Measurements from ENCODE around the gene ACTR1B.
"Not testable (repeated sequence)": the region's sequence is repeated elsewhere in the genome, so short reads cannot be mapped to it uniquely, and the experiment has no call there.

Gene ACTR1B

DNA sequence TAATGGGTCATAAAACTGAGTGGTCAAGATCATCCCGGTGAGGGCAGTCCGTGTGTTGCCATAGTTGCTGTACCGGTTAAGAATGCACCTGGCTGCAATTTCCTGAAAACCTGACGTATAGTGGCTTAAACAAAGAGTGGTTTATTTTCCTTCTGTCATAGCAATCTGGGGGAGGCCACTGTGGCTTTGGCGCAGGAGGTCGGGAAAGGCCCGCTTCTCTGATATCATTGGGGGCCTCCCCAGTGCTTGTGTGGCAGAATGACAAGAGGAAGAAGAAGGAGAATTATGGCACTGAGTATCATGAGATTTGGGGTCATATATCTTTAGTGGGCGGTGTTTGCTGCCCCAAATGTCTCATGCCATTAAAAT, 10.1 kb upstream of the ACTR1B start:
- TF ChIP-seq, protein P1, sequence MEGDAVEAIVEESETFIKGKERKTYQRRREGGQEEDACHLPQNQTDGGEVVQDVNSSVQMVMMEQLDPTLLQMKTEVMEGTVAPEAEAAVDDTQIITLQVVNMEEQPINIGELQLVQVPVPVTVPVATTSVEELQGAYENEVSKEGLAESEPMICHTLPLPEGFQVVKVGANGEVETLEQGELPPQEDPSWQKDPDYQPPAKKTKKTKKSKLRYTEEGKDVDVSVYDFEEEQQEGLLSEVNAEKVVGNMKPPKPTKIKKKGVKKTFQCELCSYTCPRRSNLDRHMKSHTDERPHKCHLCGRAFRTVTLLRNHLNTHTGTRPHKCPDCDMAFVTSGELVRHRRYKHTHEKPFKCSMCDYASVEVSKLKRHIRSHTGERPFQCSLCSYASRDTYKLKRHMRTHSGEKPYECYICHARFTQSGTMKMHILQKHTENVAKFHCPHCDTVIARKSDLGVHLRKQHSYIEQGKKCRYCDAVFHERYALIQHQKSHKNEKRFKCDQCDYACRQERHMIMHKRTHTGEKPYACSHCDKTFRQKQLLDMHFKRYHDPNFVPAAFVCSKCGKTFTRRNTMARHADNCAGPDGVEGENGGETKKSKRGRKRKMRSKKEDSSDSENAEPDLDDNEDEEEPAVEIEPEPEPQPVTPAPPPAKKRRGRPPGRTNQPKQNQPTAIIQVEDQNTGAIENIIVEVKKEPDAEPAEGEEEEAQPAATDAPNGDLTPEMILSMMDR (IDR thresholded peaks at IDR 0.05; ENCODE audit: control insufficient read depth, insufficient read depth, low read depth, low read length, missing control alignments): no peak
- no peak for DNase-seq (ENCODE audit: low read depth)
- no peak overlapping the region for H3K4me3 ChIP-seq (ENCODE audit: control insufficient read depth, low read depth, low read length)

DNA sequence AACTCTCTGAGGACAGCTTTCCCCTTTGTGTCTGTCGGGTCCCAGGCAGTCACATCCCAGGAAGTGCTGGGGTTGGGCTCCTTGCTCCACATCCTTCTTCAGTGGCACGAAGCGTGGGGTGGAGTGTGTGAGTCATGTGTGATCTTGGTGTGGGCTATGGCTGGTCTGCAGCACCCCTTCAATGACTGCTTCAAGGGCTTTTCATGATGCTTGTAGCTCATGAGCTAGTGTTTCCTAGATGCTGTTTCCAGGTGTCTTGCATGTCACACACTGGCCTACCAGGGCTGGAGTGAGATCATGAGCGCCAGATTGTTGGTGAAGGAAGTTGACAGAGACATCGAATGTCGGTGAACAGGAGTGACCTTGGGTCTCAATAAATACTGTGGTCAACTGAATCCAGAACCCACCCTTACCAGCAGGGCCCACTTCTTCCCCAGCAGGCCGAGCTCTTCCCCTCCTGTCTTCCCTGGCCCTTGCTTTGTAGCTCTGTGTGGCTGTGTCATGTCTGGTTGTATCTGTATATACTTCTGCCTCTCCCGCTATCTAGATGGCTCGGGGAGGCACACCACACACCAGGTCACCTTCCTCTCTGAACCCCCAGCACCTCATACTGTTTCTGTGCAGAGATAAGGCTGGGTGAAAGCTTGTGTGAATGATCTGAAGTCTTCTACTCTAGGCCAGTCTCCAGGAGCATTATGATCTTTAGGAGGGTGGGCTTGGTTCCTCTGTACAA, 9.5 kb upstream of the ACTR1B start:
- no peak overlapping the region for H3K4me3 ChIP-seq (ENCODE audit: control insufficient read depth, low read depth, low read length)
- TF ChIP-seq, protein P1 (IDR thresholded peaks at IDR 0.05; ENCODE audit: control insufficient read depth, insufficient read depth, low read depth, low read length, missing control alignments): no peak
- no peak for DNase-seq (ENCODE audit: low read depth)

DNA sequence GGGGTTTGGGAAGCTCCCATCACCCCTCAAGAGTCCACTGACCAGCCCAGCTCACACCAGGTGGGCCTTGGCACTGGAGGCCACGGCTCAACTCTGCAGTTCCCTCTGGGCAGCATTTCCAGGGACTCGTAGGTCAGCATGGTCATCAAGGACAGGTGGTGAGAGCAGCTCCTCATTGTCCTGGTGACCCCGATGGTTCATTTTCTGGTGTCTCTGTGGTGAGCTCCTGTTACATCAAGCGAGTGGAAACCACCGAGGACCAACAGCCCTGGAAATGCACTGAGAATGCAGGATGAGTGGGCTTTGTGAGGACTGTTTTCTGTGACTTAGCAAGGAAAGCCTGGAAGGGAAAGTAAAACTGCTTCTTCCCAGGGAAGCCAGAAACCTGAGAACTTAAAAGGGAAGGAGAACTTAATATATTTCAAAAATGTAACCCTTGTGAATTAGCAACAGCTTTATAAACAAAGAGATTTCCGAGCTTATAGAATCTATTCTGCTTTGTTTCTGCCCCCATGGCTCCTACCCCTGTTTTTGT, 8.8 kb upstream of the ACTR1B start:
- not testable (repeated sequence) for DNase-seq (ENCODE audit: low read depth); H3K4me3 ChIP-seq (ENCODE audit: control insufficient read depth, low read depth, low read length)

DNA sequence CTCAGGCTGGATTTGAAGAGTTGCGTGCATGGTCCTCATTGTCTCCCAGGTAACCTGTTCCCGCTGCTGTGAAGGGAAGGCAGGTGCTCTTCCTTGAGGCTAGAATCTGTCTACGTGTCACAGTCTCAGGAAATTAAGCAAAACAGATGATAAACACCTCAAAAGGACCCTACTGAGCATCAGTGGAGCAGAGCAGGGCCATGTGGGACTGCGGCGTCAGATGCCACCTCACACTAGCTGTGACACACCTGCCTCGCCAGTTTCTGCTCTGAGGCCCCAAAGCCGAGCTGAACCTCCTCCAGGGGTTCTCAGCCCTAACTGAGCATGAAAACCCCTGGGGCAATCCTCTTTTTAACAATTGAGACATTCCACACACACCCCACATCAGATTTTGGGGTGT, 7.7 kb upstream of the ACTR1B start:
- no peak for DNase-seq (ENCODE audit: low read depth)

DNA sequence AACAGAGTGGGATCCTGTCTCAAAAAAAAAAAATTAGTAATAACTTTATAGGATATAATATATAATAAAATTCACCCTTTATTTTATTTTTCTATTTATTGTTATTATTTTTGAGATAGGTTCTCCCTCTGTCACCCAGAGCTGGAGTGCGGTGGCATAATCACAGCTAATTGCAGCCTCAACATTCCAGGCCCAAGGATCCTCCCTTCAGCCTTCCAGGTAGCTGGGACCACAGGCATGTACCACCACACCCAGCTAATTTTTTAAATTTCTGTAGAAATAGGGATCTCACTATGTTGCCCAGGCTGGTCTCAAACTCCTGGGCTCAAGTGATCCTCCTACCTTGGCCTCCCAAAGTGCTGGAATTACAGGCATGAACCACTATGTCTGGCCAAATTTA, 6.6 kb upstream of the ACTR1B start:
- H3K4me3 ChIP-seq (ENCODE audit: control insufficient read depth, low read depth, low read length): no peak overlapping the region
- DNase-seq (ENCODE audit: low read depth): no peak
- TF ChIP-seq, protein P1 (IDR thresholded peaks at IDR 0.05; ENCODE audit: control insufficient read depth, insufficient read depth, low read depth, low read length, missing control alignments): no peak

More for the DNA sequence above, 7.7 kb upstream of the ACTR1B start:
- TF ChIP-seq, protein P1 (IDR thresholded peaks at IDR 0.05; ENCODE audit: control insufficient read depth, insufficient read depth, low read depth, low read length, missing control alignments): no peak
- no peak overlapping the region for H3K4me3 ChIP-seq (ENCODE audit: control insufficient read depth, low read depth, low read length)

DNA sequence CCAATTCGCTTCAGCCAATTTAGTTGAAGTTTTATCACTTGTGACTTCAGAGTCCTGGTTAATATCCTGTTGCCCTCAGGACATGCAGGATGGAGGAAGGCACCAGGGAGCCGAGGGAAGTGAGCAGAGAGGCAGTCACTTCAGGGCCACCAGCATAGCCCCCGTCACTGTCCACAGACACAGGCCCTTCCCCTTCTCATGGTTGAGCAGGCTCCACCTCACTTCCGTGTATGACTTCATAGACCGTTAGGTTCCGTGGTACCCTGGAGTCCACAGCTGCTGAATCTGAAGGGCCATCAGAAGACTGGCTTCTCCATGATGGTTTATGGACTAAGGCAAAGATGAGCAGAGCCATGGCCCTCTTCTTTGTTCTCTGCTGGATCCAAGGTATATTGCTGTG, 5.6 kb upstream of the ACTR1B start, which contains the start of gene C2orf92:
Gene C2orf92, plus strand, starts transcription at position 266 of the 400 bp plus-strand sequence. Its CDS starts 76 bp downstream, at position 342.
- H3K4me3 ChIP-seq (ENCODE audit: control insufficient read depth, low read depth, low read length): no peak within 1 kb of the TSS
- TF ChIP-seq, protein P1 (IDR thresholded peaks at IDR 0.05; ENCODE audit: control insufficient read depth, insufficient read depth, low read depth, low read length, missing control alignments): no peak
- DNase-seq (ENCODE audit: low read depth): no peak

DNA sequence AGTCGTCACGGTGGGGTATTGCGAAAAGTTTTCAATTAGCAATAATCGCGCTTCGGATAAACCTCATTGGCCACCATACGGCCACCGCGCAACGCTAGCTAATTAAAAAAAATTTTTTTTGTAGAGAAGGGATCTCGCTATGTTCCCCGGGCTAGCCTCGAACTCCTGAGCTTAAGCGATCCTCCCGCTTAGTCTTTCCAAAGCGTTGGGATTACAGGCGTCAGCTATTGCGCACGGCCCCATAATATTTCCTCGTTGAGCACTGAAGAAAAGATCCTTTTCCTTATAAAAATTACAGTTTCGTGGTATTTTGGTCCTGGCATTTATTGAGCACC, 759 bp upstream of the ACTR1B start:
- TF ChIP-seq, protein P1 (IDR thresholded peaks at IDR 0.05; ENCODE audit: control insufficient read depth, insufficient read depth, low read depth, low read length, missing control alignments): no peak
- peak overlapping the region; percentile 82 for H3K4me3 ChIP-seq (ENCODE audit: control insufficient read depth, low read depth, low read length)
- DNase-seq (ENCODE audit: low read depth): no peak

Data from AG09309 (cell line).